Measurements from ENCODE around the gene TSHB.

- no peak for TF ChIP-seq POLR2AphosphoS5 (IDR thresholded peaks at IDR 0.05; ENCODE audit: insufficient read depth in 1 of 2, low read depth in 1 of 2)
- TF ChIP-seq CTCF (IDR thresholded peaks at IDR 0.05), result no peak
- TF ChIP-seq POLR2A (IDR thresholded peaks at IDR 0.05), result no peak
Measured at GRCh38 chr1:115013792-115014191, 15.8 kb upstream of the TSHB start.

Measured in vagina (tissue), 2 donors.